H7 (cell line): ENCODE data around the gene UPP2. TPM values are rescaled to one million over a fixed set of nuclear protein-coding genes. Genes with fewer than 3 reads are reported as not detected.

Experiments used
- DNase-seq: peaks from one replicate; pipeline ENCODE4 v3.0.0; 2012
- H3K27me3 ChIP-seq: 2 replicates; pipeline ENCODE4 v1.6.0; 2011; ENCODE audit warnings: mild to moderate bottlenecking, low read length; ENCODE audit not compliant: control insufficient read depth, insufficient read depth
- H3K36me3 ChIP-seq: replicated peaks from 2 replicates; pipeline ENCODE4 v1.5.1; 2011; ENCODE audit warnings: low read length; ENCODE audit not compliant: control insufficient read depth, insufficient read depth
- H3K4me3 ChIP-seq: 2 replicates; pipeline ENCODE4 v1.5.1; 2011; ENCODE audit warnings: low read depth, mild to moderate bottlenecking, control low read depth, low read length, moderate library complexity; ENCODE audit not compliant: insufficient read depth
- total RNA-seq: library from RNA; depleted of rRNA; stranded (reverse); fragments of >200 nt; shearing (Covaris generic); gene quantifications from 2 replicates; pipeline ENCODE4 v1.2.3, GENCODE V29; 2014

The UPP2 gene
- total RNA-seq, 1 experiment from 2014 or later, result not detected

DNA sequence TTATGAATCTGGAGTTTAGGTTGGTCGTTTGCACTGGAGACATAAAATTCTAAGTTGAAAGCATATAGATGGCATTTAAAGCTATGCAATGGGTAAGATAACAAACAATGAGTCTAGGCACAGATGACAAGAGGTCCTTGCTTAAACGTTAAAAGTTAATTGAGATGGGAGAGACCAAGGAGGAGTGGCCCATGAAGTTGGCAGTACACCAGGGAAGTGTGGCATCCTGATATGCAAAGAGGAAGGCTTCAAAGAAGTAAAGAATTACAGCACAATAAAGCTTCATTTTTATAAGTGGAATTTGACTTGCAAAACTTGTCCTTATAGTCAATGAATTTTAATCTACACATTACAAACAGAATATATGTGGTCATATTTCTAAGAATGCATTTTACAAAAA is 23.2 kb downstream of the UPP2 start:
- DNase-seq, result no peak
- no peaks in the 10 kb centered on the region for H3K27me3 ChIP-seq

DNA sequence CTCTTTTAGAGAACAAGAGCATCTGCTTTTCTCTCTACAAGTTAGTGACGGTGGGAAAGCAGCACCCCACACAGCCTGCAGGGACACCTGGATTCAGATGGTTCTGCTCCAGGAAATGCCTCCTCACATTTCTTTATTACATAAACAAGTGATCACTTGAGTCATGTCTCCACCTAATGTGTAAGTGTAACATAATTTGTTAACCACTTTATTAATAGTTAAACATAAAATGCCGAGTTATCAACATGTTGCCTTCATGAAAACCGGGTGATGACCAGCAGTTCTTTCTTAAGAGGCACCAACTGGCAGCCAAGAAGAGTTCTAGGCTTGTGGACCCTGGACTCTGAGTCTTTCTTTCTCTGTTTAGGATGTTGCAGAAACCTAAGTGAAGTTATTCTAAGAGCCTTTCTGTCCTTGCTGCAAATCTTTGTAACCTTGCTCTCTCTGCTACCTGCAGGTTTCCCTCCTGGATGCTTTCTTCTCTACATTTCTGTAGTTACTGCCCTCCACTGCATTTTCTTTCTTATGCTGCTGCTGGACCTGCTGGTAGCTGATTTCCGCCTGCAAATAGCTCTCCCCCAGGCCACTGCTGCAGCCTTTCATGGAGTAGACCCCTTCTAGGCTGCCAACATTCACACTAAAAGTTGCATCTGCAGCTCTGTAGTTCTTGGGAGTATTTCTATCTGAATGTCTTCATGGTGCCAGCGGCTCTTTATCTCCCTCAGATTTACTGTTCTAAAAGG is 24.3 kb downstream of the UPP2 start:
- H3K27me3 ChIP-seq, result no peaks in the 10 kb centered on the region
- H3K4me3 ChIP-seq, result no peak overlapping the region
- no peak for DNase-seq
- no peaks in the 10 kb centered on the region for H3K36me3 ChIP-seq

More for the DNA sequence above, 23.2 kb downstream of the UPP2 start:
- Histone ChIP-seq H3K36me3 (no peaks in the 10 kb centered on the region), H3K4me3 (no peak overlapping the region)

DNA sequence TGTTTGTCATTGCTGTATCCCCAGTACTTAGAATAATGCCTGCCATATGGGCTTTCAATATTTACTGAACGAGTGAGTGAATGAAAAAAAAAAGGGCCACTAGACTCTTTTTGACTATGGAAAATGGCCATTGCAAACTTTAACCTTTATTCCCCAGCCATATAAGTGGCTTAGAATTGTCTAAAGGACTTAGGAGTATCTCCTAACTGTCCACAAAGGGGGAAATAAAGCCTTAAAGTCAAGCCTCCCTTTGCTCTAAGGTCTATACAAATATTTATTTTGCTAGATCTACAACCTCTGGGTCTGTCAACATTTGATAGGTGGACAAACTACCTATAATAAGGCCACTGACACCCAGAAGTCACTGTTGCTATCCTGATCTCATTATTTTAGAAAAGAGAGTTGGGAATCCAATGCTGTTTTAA is 25.7 kb downstream of the UPP2 start:
- no peaks in the 10 kb centered on the region for H3K36me3 ChIP-seq
- no peak overlapping the region for H3K4me3 ChIP-seq
- no peak for DNase-seq

DNA sequence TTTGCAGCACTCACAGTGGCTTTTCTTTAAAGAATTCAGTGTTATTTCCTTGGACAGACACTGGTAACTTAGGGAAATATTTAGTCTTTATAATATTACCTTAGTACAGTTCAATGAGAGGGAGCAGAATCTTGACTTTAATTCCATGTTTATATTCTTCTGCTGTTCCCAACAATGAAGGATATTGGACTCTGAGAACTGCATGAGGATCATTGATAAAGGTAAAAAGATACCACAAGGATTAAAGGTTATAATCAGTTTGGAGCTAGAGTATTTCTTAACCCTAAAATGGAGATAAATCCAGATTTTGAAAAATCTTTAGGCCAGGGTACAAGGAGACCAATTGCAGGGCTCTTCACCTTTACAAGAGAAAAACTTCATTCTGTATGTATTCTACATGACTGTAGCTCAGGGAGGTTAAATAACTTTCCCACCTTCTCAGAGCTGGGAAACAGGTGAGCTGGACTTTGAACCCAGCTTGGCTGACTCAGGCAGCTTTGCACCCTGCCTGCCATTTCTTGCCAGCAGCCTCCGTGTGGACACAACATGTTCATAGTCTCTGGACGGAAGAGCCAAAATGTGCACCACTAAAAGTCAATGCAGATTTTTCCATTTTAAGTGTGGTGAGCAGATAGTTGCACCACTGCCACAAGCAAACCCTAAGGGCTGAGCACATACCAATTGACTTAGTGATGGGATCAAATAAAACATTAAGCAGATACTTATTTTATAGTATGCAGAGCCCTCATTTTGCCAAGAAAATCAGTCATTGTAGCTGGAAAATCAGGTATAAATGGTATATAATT is 26.7 kb downstream of the UPP2 start:
- no peaks in the 10 kb centered on the region for H3K27me3 ChIP-seq
- H3K36me3 ChIP-seq, result no peaks in the 10 kb centered on the region
- no peak for DNase-seq
- no peak overlapping the region for H3K4me3 ChIP-seq

More for the DNA sequence above, 25.7 kb downstream of the UPP2 start:
- H3K27me3 ChIP-seq, result no peaks in the 10 kb centered on the region

DNA sequence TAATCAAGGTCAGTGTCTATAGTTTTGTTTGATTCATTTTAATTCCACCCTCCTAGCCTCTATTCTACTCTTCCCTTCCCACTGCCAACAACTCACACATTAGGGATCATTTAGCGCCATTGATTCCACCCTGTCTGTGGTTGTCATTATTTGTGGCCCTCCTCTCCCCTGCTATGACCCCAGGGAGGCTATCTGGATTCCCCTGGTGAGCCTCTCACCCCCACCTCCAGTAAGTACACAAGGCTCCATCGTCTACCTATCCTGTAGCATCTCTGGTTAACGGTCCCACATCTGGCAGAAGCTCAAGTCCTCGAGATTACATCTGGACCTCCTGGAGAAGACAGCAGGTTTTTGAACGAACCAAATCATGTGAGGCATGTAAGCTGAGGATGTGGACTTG is 27.4 kb downstream of the UPP2 start:
- no peaks in the 10 kb centered on the region for H3K36me3 ChIP-seq
- H3K27me3 ChIP-seq, result no peaks in the 10 kb centered on the region
- DNase-seq, result no peak
- H3K4me3 ChIP-seq, result no peak overlapping the region

GRCh38 chr2:158130832-158131473 is 29.3 kb downstream of the UPP2 start:
- no peak for DNase-seq
- Histone ChIP-seq H3K4me3 (no peak overlapping the region), H3K27me3 (no peaks in the 10 kb centered on the region), H3K36me3 (no peaks in the 10 kb centered on the region)

DNA sequence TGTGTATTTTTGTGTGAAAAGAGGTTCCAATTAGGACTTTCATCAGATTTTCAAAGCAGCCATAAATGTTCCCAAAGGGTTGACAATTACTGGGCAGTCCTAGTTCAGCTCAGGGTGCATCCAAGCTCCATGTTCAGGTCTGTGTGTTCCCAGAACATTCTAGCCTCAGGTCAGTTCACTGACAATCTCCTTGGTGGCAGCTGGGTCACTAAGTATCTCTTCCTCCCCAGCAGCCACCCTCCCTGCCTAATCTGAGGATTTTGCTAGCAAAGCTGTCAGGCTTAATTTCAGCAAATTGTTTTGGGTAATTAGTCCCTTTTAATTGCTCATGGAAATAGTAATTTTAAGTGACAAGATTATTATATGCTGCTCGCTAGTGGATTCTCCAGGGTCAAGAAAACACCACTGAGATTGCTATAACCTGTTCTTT is 29.8 kb downstream of the UPP2 start:
- H3K36me3 ChIP-seq, result no peaks in the 10 kb centered on the region
- no peak overlapping the region for H3K4me3 ChIP-seq
- no peaks in the 10 kb centered on the region for H3K27me3 ChIP-seq
- DNase-seq, result no peak

- no peaks in the 10 kb centered on the region for H3K36me3 ChIP-seq
- no peak for DNase-seq
- H3K27me3 ChIP-seq, result no peaks in the 10 kb centered on the region
- H3K4me3 ChIP-seq, result no peak overlapping the region
Measured at GRCh38 chr2:158131919-158132566, 30.4 kb downstream of the UPP2 start.

DNA sequence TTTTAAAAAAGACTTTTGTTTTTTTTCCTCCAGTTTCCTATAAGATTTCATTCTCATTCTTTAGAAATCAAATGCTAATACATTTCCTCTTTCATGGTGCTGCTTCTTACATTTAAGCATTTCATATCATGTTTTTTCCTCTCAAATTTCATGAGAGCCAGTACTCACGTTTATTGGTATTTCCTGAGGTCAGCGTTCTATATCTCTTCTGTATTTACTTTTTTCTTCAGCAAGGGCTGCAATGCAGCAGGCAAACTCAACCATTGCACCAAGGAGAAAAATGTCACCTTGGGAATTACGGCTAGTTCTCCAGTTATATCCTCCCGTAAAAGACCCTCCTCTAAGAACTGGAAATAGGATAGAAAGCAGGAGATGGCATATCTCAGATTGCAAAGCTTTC is 32.4 kb downstream of the UPP2 start:
- no peaks in the 10 kb centered on the region for H3K36me3 ChIP-seq
- H3K4me3 ChIP-seq, result no peak overlapping the region
- DNase-seq, result no peak
- H3K27me3 ChIP-seq, result no peaks in the 10 kb centered on the region

GRCh38 chr2:158134655-158135054 is 33.0 kb downstream of the UPP2 start:
- no peak overlapping the region for H3K4me3 ChIP-seq
- no peak for DNase-seq
- no peaks in the 10 kb centered on the region for H3K27me3 ChIP-seq
- H3K36me3 ChIP-seq, result no peaks in the 10 kb centered on the region

DNA sequence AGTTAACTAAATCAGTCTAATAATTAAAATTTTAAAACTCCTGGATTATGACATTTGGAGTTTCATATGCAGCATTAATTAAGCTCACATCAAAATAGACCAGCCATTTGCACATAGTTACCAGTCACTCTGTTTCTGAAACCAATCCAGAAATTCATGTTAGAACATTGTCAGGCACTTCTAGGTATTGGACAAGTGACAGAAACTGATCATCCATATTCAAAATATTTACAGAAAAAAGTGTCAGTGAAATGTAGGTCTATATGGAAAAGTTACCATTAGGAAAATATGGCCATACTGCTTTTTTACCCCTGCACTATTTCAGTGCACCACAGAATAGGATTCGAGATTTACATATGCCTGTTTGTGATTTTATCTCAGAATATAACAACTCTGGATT is 33.4 kb downstream of the UPP2 start:
- H3K4me3 ChIP-seq, result no peak overlapping the region
- no peaks in the 10 kb centered on the region for H3K36me3 ChIP-seq
- DNase-seq, result no peak
- H3K27me3 ChIP-seq, result no peaks in the 10 kb centered on the region

DNA sequence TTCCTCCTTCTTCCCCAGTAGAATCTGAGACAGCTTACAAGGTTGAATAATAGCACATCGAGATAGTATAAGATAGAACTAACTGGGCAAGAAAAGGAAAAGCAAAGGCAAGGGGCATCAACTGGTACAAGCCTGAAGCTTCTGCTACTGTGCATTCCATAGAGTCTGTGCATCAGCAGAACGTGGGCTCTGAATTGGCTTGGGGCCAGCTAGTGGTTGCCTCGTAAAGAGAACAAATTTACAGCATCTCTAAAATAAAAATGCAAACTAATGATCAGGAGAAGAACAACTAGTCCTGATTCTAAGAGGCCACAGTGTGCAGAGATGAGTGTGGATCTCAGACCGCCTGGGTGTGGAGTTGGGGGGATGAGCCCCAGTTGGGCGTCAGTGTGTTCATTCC is 36.6 kb downstream of the UPP2 start:
- Histone ChIP-seq H3K4me3 (no peak overlapping the region), H3K36me3 (no peaks in the 10 kb centered on the region), H3K27me3 (no peaks in the 10 kb centered on the region)
- no peak for DNase-seq

- no peak for DNase-seq
- Histone ChIP-seq H3K27me3 (no peaks in the 10 kb centered on the region), H3K36me3 (no peaks in the 10 kb centered on the region), H3K4me3 (no peak overlapping the region)
Measured at GRCh38 chr2:158140201-158140600, 38.5 kb downstream of the UPP2 start.

- no peak for DNase-seq
- Histone ChIP-seq H3K27me3 (no peaks in the 10 kb centered on the region), H3K4me3 (no peak overlapping the region), H3K36me3 (no peaks in the 10 kb centered on the region)
Measured at GRCh38 chr2:158142165-158142564, 40.5 kb downstream of the UPP2 start.
